Vagina (tissue), 2 donors: Measurements from ENCODE around the gene LSM6.

Source experiments
- CTCF ChIP-seq, 3 experiments: fragments of 450-650 bp in 2 of 3; fragments of 200-600 bp in 1 of 3; sonication (generic) in 1 of 3; IDR thresholded peaks; one replicate each; pipeline ENCODE4 v1.5.1; 2017 to 2019; ENCODE audit warnings: antibody characterized with exemption in 3 of 3, mild to moderate bottlenecking in 2 of 3, moderate library complexity in 2 of 3
- POLR2AphosphoS5 ChIP-seq, 2 donors: sonication (generic); formaldehyde crosslinking; IDR thresholded peaks; one replicate each; pipeline ENCODE4 v1.9.0; 2017; ENCODE audit warnings: antibody characterized with exemption in 2 of 2, mild to moderate bottlenecking in 2 of 2, low read depth in 1 of 2; ENCODE audit not compliant: insufficient read depth in 1 of 2

DNA sequence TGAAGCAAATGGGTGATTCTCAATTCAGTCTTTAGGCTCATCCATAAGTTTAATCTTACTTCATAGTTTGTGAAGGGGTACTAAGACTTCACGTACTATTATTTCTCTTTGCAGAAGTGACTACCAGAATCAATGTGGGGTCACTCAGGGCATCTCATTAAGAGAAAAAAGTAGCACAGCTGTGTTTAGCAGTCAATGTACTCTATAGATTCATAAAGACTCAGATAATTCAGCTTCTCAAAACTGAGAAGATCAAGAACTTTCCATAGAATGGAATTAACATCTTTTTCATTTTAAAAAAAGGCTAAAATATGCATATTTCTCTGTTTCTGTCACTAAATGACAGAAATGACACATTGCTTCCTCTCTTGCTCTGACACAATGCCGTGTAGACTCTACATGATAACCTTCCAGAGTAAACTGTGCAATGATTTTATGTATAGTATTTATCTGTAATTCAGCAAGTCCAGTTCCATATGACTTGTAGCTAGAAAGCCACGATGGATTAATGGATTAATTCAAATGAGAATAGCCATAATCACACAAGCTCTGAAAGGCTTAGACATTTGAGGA, 20.3 kb upstream of the LSM6 start:
- TF ChIP-seq POLR2AphosphoS5 (IDR thresholded peaks at IDR 0.05; ENCODE audit: insufficient read depth in 1 of 2, low read depth in 1 of 2) (no peak), CTCF (IDR thresholded peaks at IDR 0.05) (no peak)
